ENCODE results near the gene ZFYVE16.
"Not testable (repeated sequence)": the region's sequence is repeated elsewhere in the genome, so short reads cannot be mapped to it uniquely, and the experiment has no call there.

The ZFYVE16 gene

DNA sequence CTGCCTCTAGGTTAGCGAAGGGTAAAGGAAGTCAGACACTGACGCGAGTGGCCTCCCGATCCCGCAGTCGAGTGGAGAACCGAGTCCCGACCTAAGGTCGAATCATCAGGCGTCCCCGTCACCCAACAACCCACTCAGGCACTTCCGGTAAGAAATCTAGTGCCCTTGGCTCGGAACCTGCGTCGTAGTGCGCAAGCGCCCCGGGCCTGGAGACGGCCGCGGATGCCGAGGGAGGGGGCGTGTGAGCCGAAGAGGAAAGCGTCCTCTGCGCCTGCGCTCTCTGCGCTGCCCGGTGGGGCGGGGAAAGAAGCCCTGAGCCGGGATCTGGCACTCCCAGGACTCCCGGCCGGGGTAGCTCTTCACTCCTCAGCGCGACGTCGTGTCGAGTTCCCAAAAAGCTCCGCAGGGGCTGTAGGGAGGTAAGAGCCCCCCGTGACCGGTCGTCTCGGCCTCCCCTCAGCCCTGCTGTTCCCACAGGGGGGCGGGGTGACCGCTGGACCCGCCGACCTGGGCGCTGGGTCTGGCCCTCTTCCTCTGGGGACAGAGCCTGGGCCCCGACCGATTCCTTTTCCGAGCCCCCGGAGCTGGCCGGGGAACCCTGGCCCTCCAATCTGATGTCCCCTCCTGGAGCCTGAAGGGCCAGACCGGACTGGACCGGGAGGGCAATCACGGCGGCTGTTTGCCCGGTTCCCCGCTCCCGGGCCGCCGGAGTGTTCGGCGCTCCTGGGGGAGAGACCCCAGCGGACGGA, at the start of gene ZFYVE16:
ZFYVE16 (plus strand) TSS at position 330 of the 749 bp plus-strand sequence. CDS start 26,084 bp downstream, outside the sequence.
- Mint-ChIP-seq H3K36me3 (peaks cover 9% of the 10 kb centered on the region), H3K9me3 (no peaks in the 10 kb centered on the region), H3K27ac (peak within 1 kb of the TSS; percentile 99), H3K4me3 (peak within 1 kb of the TSS; percentile 88), H3K4me1 (peaks cover 12% of the 10 kb centered on the region)
- DNase-seq (ENCODE audit: low spot score in 2 of 2) (peak; percentile 95 to 99), ATAC-seq (peak; percentile 96)

DNA sequence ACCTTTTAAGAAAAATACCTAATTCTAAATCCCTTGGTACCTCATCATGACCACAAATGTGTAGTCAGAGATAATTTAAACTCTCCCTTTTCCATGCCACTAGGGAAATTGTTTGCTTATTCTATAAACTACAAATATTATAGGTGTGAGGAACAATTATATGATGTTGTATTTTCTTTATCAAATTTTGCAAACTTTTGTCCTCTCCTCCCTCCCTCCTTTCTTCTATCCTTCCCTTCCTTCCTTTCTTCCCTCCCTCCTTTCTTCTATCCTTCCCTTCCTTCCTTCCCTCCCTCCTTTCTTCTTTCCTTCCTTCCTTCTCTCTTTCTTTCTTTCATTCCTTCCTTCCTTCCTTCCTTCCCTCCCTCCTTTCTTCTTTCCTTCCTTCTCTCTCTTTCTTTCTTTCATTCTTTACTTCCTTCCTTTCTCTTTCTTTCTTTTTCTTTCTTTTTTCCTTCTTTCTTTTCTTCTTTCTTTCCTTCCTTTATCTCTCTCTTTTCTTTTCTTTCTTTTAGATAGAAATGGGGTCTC, 46.9 kb upstream of the ZFYVE16 start:
- H3K27ac Mint-ChIP-seq, result no peak overlapping the region
- no peaks in the 10 kb centered on the region for H3K9me3 Mint-ChIP-seq
- H3K36me3 Mint-ChIP-seq, result no peaks in the 10 kb centered on the region
- no peaks in the 10 kb centered on the region for H3K4me1 Mint-ChIP-seq
- DNase-seq (ENCODE audit: low spot score in 2 of 2), result no peak
- no peak overlapping the region for H3K4me3 Mint-ChIP-seq
- ATAC-seq, result no peak

DNA sequence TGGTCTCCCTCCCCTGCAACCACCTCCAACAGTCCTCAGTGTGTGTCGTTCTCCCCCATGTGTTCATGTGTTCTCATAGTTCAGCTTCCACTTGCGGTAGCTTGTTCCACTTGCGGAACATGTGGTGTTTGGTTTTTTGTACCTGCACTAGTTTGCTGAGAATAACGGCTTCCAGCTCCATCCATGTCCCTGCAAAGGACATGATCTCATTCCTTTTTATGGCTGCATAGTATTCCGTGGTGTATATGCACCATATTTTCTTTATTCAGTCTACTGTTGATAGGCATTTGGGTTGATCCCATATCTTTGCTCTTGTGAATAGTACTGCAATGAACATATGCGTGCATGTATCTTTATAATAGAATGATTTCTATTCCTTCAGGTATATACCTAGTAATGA, 43.0 kb upstream of the ZFYVE16 start:
- H3K27ac Mint-ChIP-seq, result no peak overlapping the region
- no peaks in the 10 kb centered on the region for H3K9me3 Mint-ChIP-seq
- H3K4me1 Mint-ChIP-seq, result no peaks in the 10 kb centered on the region
- H3K36me3 Mint-ChIP-seq, result no peaks in the 10 kb centered on the region
- no peak for DNase-seq (ENCODE audit: low spot score in 2 of 2)
- ATAC-seq, result no peak
- no peak overlapping the region for H3K4me3 Mint-ChIP-seq

DNA sequence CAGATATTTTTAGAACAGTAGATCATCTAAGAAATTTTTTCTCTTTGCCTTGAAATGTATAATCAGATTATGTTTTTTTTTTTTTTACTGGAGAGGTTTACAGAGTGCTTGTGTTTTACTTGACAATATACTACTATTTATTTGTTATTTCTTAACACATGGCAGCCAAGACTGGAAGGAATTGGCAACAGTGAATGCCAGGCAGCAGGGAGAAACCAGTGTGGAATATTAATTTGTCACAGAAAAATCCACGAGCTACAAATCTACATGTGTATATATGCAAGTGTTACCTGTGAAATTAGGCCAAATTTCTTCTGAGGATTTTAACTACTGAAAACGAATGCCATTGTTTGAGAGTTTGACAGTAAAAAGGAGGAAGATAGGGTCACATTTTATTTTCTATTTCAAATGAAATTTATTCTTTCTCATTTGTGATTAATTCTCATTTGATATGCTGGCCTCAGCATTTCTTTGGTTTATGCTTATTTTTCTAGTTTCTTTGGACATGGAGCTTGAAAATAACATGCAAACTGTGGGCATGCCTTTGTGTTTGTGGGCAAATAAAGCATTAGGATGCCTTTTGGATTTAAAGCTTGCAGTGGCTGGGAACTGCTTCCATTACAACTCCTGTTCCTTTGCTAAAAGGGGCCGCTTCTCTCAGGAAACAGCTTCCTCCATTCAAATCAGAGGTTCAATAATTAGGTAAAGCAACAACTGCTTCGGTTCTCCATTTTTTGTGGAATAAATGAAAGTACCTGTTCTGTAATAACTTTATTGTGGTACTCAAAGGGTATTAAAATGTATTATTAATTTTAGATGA, 39.0 kb upstream of the ZFYVE16 start:
- no peak for DNase-seq (ENCODE audit: low spot score in 2 of 2)
- no peaks in the 10 kb centered on the region for H3K9me3 Mint-ChIP-seq

DNA sequence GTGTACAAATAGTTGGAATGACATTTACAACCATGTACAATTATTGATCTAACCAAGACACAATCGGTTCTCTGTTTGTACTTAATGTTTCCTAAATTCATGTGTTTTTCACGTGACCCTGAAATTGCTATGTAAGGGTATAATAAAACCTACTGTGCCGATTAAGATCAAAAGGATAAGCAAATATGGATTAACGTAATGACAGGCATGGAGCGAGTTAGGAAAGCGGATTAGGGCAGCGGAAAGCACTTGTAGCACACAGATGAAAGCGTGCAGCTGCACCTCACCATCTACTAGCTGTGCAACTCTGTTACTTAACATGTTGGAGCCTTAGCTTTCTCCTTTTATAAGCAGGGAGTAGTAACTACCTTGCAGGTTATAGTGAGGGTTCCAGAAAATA, 38.3 kb upstream of the ZFYVE16 start:
- Mint-ChIP-seq H3K36me3 (no peaks in the 10 kb centered on the region), H3K4me3 (no peak overlapping the region), H3K4me1 (no peaks in the 10 kb centered on the region), H3K27ac (no peak overlapping the region), H3K9me3 (no peaks in the 10 kb centered on the region)
- no peak for DNase-seq (ENCODE audit: low spot score in 2 of 2)
- no peak for ATAC-seq

More for the DNA sequence above, 39.0 kb upstream of the ZFYVE16 start:
- no peak for ATAC-seq
- H3K36me3 Mint-ChIP-seq, result no peaks in the 10 kb centered on the region
- H3K4me3 Mint-ChIP-seq, result no peak overlapping the region
- no peaks in the 10 kb centered on the region for H3K4me1 Mint-ChIP-seq
- no peak overlapping the region for H3K27ac Mint-ChIP-seq

DNA sequence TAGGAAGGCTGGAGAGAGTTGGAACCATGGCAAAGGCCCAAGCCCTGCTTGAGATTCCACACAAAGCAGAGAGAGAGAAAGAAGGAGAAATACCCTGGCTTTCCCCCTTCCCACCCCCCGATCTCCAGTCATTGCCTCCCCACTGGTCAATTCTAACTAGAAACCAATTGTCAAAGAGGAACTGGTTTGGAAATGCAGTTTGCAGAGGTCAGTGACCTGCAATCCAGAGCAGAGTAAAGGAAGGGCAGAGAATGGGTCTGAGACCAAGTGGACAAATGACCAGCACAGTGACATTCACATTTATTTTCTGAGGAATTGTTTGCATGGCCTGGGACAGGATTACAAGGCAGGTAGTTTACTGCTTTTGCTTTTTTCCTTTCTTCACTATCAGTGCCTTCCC, 37.5 kb upstream of the ZFYVE16 start:
- ATAC-seq, result no peak
- H3K27ac Mint-ChIP-seq, result no peak overlapping the region

DNA sequence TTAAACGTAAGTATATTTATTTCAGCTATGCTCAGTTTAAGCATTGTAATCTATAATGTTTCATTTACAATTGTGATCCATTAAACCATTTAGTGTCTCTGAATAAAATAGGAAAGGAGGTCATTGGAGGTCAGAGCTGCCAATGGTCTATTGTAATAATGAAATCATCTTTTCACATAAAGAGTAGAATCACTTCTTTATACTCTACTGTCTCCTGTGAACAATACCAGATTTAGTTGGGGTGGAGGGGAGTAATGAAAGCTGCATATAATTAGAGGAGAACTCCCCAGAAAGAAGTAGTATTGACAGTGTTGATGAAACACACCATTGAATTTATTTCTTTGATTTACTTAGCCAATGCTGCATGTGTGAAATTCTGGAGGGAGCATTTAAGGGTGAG, 35.1 kb upstream of the ZFYVE16 start:
- DNase-seq (ENCODE audit: low spot score in 2 of 2) (no peak), ATAC-seq (no peak)
- H3K27ac Mint-ChIP-seq, result no peak overlapping the region
- no peak overlapping the region for H3K4me3 Mint-ChIP-seq
- no peaks in the 10 kb centered on the region for H3K9me3 Mint-ChIP-seq
- H3K36me3 Mint-ChIP-seq, result no peaks in the 10 kb centered on the region
- H3K4me1 Mint-ChIP-seq, result no peaks in the 10 kb centered on the region

More for the DNA sequence above, 37.5 kb upstream of the ZFYVE16 start:
- DNase-seq (ENCODE audit: low spot score in 2 of 2), result no peak
- H3K4me1 Mint-ChIP-seq, result no peaks in the 10 kb centered on the region
- H3K36me3 Mint-ChIP-seq, result no peaks in the 10 kb centered on the region
- no peak overlapping the region for H3K4me3 Mint-ChIP-seq
- H3K9me3 Mint-ChIP-seq, result no peaks in the 10 kb centered on the region

DNA sequence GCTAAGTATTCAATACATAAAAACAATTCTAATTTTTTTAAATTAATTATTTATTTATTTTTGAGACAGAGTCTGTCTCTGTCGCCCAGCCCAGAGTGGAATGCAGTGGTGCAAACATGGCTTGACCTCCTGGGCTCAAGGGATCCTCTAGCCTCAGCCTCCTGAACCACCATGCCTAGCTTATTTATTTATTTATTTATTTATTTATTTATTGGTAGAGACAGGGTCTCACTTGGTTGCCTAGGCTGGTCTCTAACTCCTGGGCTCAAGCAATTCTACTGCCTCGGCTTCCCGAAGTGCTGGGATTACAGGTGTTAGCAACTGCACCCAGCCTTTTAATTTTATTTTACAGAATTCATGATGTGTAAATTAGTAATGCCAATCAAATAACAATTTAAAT, 33.7 kb upstream of the ZFYVE16 start:
- Mint-ChIP-seq H3K9me3 (no peaks in the 10 kb centered on the region), H3K36me3 (no peaks in the 10 kb centered on the region), H3K4me3 (no peak overlapping the region)

DNA sequence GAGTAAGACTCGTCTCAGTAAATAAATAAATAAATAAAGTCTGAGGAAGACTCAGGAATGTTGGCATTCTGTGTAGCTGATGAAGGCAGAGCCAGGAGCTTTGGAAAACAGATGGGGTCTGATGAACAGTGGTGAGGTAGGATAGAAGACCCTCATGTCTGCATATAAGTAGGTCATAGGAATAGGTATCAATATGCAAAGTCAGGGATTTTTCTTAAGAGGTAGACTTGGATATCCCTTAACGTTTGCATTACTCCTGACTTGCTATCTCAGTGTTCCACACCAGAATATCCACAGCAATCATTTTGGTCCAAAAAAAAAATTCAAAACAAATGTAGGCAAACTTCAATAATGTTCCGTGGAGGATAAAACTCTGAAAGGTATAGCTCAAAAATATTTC, 31.3 kb upstream of the ZFYVE16 start:
- no peak overlapping the region for H3K4me3 Mint-ChIP-seq
- no peak overlapping the region for H3K27ac Mint-ChIP-seq
- no peak for DNase-seq (ENCODE audit: low spot score in 2 of 2)
- no peaks in the 10 kb centered on the region for H3K36me3 Mint-ChIP-seq
- no peak for ATAC-seq
- no peaks in the 10 kb centered on the region for H3K9me3 Mint-ChIP-seq
- H3K4me1 Mint-ChIP-seq, result no peaks in the 10 kb centered on the region

More for the DNA sequence above, 33.7 kb upstream of the ZFYVE16 start:
- H3K4me1 Mint-ChIP-seq, result no peaks in the 10 kb centered on the region
- no peak for ATAC-seq
- no peak for DNase-seq (ENCODE audit: low spot score in 2 of 2)
- H3K27ac Mint-ChIP-seq, result no peak overlapping the region

DNA sequence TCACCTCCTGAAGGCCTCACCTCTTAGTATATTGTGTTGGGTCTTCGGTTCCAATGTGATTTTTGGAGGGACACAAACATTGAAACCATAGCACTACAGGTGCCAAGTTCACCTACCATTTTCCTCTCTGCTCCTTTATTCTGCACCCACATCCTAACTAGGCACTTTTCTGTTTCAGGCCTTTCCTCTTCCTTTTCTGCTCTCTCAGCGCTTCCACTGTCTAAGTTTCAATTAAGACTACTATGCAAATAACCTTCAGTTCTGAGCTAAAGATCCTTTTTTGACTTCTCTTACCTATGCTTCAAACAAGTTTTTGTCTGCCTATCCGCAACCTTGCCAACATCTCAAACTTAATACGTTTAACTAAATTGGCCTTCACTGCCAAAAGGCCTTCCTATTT, 25.4 kb upstream of the ZFYVE16 start:
- H3K9me3 Mint-ChIP-seq, result no peaks in the 10 kb centered on the region

DNA sequence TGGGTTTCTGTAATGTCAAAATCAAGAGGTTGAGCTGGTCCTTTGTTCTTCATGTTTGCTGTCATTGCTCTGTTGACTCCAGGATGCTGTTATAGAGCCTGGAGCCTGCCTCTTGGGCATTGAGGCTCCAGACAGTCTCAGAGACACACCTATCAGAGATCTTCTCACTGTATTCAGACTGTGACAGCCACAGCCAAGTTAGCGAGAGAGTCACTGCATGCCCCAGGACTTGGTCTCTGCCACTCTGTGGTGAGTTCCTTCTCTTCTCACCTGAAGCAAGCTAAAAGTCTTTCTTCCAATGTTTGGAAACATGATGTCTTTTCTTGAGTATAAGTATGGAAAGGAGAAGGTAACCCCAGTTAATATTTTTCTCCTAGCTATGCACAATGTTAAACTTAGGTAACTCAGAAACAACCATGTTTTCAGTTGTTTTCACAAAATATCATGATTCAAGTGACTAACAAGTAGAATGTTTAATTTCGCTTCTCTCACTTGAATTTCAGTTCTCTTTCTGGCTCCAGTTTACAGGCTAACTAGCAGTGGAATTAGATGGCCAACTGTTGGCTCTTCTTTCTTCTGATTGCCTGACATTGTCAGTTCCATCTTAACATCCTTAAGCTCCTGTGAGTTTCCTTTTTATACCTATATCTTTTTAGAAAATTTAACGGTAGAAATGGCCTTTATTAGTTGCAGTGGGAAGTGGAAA, 20.6 kb upstream of the ZFYVE16 start:
- Mint-ChIP-seq H3K9me3 (no peaks in the 10 kb centered on the region), H3K36me3 (no peaks in the 10 kb centered on the region), H3K4me1 (peaks cover 7% of the 10 kb centered on the region), H3K4me3 (no peak overlapping the region), H3K27ac (no peak overlapping the region)
- ATAC-seq, result no peak
- DNase-seq (ENCODE audit: low spot score in 2 of 2), result no peak

More for the DNA sequence above, 25.4 kb upstream of the ZFYVE16 start:
- H3K4me1 Mint-ChIP-seq, result no peaks in the 10 kb centered on the region
- DNase-seq (ENCODE audit: low spot score in 2 of 2) (no peak), ATAC-seq (no peak)
- H3K36me3 Mint-ChIP-seq, result no peaks in the 10 kb centered on the region
- H3K4me3 Mint-ChIP-seq, result no peak overlapping the region
- H3K27ac Mint-ChIP-seq, result no peak overlapping the region

DNA sequence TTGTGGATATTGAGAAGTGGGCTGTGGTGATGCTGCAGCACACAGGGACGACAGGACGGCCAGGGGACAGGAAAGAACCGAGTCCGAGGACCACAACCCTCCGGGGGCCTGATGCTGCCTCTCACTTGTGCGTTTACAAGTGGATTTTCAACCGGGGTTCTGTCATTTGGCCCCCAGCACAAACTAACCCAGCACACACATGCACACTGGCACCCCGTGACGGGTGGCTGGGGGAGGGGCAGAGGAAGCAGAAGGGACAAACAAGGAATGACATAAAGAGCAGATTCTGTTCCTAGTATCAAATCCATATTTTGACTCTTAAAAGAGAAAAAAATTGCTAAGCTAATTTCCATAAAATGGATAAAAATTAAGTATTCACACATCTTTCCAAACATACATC, 18.3 kb upstream of the ZFYVE16 start:
- no peak for ATAC-seq
- H3K4me3 Mint-ChIP-seq, result no peak overlapping the region

DNA sequence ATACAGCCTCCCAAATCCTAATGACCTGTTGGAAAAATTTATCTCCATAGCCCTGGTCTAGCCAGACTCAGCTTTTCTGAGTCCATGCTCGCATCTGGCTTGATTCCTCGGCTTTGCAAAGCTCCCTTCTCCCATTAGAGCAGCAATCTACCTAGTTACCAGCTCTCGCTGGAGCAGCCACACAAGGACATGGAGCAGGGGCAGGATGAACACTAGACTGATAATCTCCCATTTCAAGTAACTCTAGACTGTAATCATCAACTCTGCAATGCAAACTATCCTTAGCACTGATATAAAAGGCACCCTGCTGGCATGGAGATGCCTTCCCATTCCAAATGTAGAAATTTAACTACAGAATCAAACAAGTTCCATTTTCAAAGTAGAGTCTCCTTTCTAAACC, 17.5 kb upstream of the ZFYVE16 start:
- not testable (repeated sequence) for DNase-seq (ENCODE audit: low spot score in 2 of 2); H3K9me3 Mint-ChIP-seq; H3K4me3 Mint-ChIP-seq; H3K36me3 Mint-ChIP-seq; H3K27ac Mint-ChIP-seq; H3K4me1 Mint-ChIP-seq; ATAC-seq

More for the DNA sequence above, 18.3 kb upstream of the ZFYVE16 start:
- peaks cover 7% of the 10 kb centered on the region for H3K4me1 Mint-ChIP-seq
- DNase-seq (ENCODE audit: low spot score in 2 of 2), result no peak
- no peaks in the 10 kb centered on the region for H3K9me3 Mint-ChIP-seq
- no peak overlapping the region for H3K27ac Mint-ChIP-seq
- no peaks in the 10 kb centered on the region for H3K36me3 Mint-ChIP-seq

DNA sequence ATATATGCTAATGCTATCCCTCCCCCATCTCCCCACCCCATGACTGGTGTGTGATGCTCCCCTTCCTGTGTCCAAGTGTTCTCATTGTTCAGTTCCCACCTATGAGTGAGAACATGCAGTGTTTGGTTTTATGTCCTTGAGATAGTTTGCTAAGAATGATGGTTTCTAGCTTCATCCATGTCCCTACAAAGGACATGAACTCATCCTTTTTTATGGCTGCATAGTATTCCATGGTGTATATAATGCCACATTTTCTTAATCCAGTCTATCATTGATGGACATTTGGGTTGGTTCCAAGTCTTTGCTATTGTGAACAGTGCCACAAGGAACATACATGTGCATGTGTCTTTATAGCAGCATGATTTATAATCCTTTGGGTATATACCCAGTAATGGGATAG, 16.6 kb upstream of the ZFYVE16 start:
- H3K27ac Mint-ChIP-seq; H3K4me3 Mint-ChIP-seq; ATAC-seq; DNase-seq (ENCODE audit: low spot score in 2 of 2); H3K9me3 Mint-ChIP-seq; H3K36me3 Mint-ChIP-seq; H3K4me1 Mint-ChIP-seq: not testable (repeated sequence)

DNA sequence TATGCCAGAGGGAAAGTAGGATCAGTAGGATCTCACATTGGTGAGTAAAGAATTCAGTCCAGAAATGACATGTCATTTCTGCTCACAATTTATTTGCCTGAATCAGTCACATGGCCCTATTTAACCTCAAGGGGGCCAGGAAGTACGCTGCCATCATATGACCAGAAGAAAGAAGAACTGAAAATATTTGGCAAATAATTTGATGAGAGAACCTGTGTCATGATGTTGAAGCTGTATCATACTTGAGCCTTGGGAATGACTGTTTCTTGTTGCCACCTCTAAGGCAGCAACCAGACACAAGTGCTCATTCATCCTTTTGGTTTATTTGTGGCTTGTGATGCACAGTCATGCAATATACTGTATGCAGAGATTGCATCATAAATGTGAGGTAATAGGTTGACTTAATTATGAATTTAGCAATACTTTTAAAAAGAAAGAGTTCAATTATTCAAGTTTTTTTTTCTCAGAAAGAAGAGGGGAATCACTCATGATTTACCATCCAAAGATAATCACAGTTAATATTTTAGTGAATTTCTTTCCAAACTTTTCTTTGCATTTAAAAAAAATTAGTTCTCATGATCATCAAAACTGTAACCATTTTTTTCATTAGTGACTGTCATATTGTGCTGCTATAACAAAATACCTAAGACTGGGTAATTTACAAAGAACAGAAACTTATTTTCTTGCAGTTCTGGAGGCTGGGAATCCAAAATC, 8.2 kb upstream of the ZFYVE16 start:
- Mint-ChIP-seq H3K9me3 (no peaks in the 10 kb centered on the region), H3K27ac (no peak overlapping the region), H3K4me3 (no peak overlapping the region), H3K36me3 (no peaks in the 10 kb centered on the region), H3K4me1 (no peaks in the 10 kb centered on the region)
- DNase-seq (ENCODE audit: low spot score in 2 of 2), result no peak
- ATAC-seq, result peak; percentile 88

Data from stimulated activated effector memory CD8-positive, alpha-beta T cell treated with anti-CD3 and anti-CD28 coated beads, Interleukin-12 subunit alpha, Interleukin-12 subunit beta, amount 100 ng/mL, for 72 hours (primary cell).